GM21367 (cell line): ENCODE data around the gene NFATC3.

ENCODE experiments used
- ATAC-seq: cut with Tn5 transposase; IDR thresholded peaks from one replicate; pipeline ENCODE4 v1.9.1; 2021; ENCODE audit not compliant: unreplicated experiment

The NFATC3 gene

DNA sequence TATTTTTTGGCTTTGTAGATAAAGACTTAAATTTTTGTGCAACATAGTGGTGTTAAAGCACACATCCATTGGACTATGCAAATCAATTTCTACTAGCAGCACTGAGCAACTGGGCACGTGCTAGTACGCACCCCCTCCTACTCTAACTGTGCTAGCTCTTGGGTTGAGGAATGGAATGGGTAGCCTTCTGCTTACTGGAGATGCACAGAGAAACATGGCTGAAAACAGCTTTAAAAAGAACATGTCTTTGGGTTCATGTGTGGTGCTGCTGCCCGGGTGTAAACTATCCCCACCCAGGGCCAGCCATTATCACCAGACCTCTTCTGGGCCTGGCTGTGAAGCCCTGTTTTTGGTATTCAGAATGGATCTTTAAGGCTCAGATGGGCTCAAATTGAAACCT is 143.5 kb downstream of the NFATC3 start:
- ATAC-seq = no peak

GRCh38 chr16:68229431-68230175 is 144.4 kb downstream of the NFATC3 start:
- ATAC-seq = no peak

DNA sequence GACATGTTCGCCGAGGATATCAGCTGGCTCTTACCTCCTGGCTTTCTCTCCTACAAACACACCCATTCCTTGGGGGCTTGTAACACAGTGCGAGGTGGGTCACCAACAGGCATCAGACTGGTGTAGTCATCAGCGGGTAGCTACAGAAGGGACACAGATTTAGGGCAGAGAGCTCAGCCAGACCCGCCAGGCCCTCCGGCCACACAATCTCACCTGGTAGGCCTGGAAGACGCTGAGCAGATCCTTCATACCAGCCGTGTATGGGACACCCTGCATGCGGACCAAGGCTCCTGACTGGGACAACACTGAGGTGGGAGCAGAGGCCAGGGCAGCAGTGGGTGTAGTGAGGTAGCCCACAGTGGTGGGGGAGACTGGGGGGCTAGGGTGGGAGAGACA is 145.0 kb downstream of the NFATC3 start:
- no peak for ATAC-seq

GRCh38 chr16:68230956-68231355 is 145.8 kb downstream of the NFATC3 start:
- no peak for ATAC-seq

- no peak for ATAC-seq
These were observed 146.4 kb downstream of the NFATC3 start for GRCh38 chr16:68231384-68232136.

DNA sequence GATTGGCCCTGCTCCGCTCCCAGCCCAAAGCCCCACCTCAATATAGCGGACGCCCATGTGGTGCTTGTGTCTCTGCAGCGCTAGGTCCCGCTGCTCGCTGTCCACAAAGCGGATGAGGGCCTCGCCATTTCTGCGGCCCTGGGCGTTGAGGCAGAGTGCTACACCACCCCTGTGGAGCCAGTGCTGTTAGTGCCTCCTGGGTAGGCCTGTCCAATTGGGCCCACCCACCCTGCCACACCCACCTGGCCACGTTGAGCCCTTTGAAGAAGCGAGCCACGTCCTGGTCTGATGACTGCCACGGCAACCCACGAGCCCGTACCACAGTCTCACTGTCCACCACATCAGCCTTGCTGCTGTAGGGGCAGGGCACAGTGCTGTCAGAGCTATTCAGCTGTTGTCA is 147.2 kb downstream of the NFATC3 start:
- no peak for ATAC-seq

DNA sequence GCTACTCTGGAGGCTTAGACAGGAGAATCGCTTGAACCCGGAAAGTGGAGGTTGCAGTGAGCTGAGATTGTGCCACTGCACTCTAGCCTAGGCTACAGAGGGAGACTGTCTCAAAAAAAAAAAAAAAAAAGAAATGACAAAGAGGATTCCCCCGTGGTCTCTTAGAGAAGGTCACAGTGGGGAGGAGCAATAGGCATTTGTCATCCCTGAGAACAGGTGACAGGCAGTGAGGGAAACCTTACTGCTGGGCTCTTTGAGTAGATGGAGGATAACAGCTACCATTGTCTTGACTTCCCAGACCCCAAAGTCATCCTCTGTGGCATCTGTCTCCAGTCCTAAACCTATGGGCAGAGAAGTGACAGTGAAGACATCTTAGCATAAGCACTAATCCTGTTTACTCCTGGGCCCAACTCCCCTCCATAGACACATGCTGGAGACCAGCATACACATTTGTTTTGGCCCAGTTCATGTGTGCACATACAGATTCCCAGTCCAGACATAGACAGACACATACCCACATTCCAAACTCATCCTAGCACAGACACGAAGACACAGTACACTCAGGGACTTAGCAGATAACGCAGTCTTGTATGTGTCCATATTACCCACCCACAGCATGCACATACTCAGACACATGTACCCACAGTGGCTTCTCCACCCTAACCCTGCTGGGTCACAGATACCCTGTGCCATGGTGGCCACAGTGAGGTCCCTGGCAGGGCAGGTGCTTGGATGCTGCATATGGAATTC is 148.1 kb downstream of the NFATC3 start:
- ATAC-seq = no peak

DNA sequence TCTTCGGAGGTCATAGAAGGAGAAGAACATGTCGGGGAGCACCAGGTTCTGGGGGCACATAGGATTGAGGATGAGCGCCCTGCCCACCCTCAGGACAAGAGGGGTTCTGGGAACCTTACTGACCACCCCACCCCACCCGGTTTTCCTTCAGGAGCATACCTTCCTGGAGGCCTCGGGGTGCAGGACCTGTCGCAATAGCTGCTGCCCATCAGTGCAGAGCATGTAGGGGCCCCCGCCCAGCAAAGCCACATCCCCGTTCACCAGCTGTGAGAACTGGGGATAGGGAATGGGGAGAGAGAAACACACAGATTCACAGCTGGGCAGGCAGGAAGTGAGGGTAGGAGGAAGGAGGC is 148.6 kb downstream of the NFATC3 start:
- ATAC-seq = no peak

GRCh38 chr16:68234188-68235107 is 149.3 kb downstream of the NFATC3 start:
- no peak for ATAC-seq

- ATAC-seq = no peak
These were observed 150.1 kb downstream of the NFATC3 start for GRCh38 chr16:68235108-68235886.

- ATAC-seq = no peak
These were observed 150.6 kb downstream of the NFATC3 start, which contains the start of gene ESRP2 for GRCh38 chr16:68235887-68236136. Gene ESRP2, minus strand, starts transcription at chr16:68236127. Its CDS starts 82 bp downstream, at chr16:68236045.

- ATAC-seq = no peak
These were observed 151.1 kb downstream of the NFATC3 start for GRCh38 chr16:68236137-68236825.

DNA sequence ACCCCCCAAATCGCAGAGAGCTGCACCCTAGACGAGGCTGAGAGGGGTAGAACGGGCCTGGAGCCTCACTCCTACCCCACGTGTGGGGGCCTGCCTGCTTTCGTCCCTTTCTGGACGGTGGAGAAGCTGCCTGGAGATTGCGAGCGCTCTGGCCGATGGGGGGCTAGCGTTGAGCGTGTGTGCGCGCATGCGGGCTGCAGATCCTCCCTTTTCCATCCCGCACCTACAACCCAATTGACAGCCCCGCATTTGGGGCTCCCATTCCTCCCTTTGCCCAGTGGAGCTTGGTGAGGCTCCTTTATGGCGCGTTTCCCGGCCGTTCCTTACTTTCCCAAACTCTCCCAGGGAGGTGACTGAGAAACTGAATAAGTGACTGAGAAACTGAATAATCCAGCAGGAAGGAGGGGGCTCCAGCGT is 151.7 kb downstream of the NFATC3 start:
- no peak for ATAC-seq

- ATAC-seq = peak; percentile 75
These were observed 152.3 kb downstream of the NFATC3 start for GRCh38 chr16:68237243-68238028.

GRCh38 chr16:68238029-68238345 is 152.8 kb downstream of the NFATC3 start:
- ATAC-seq = no peak

- no peak for ATAC-seq
These were observed 156.9 kb downstream of the NFATC3 start for GRCh38 chr16:68242085-68242484.

GRCh38 chr16:68242926-68243858 is 158.0 kb downstream of the NFATC3 start:
- ATAC-seq = no peak

DNA sequence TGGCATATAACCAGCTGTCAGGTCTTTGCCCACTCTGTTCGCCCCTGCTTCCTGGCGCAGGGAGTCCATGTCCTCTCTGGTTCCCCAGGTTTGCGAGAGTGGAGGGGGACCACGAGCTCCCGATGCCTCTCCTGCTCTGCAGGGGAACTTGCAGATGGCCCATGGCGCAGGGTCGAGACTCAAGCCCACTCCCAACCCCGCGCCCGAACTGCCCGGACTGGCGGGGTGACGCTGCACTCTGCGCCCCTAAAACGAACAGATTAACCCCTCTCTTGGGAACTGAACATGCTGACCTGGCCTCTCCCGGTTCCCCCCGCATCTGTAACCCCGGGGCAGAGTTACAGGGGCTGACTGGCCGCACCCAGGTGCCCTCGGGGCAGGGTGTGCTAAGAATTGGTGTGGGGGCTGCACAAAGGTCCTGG is 159.3 kb downstream of the NFATC3 start:
- no peak for ATAC-seq
